Caki2 (cell line): ENCODE data around the gene BRAT1. TPM values are rescaled to one million over a fixed set of nuclear protein-coding genes. Genes with fewer than 3 reads are reported as not detected.

ENCODE experiments used
- DNase-seq: peaks from one replicate; pipeline ENCODE4 v3.0.0-alpha.2; 2015; ENCODE audit warnings: low read depth
- in situ Hi-C: cut with HindIII; loops from 2 replicates; pipeline ENCODE4 v1.10.0; 2016; ENCODE audit warnings: low sequenced_read_pairs, low pct_unique_long_range_greater_than_20kb, mixed read lengths
- total RNA-seq: library from RNA; depleted of rRNA; stranded (reverse); fragments of >200 nt; shearing (Covaris generic); gene quantifications from 2 replicates; pipeline ENCODE4 v1.2.3, GENCODE V29; 2014; ENCODE audit warnings: low replicate concordance; rRNA removed

BRAT1 gene
- total RNA-seq, 1 experiment from 2014 or later = 60.7 TPM

DNA sequence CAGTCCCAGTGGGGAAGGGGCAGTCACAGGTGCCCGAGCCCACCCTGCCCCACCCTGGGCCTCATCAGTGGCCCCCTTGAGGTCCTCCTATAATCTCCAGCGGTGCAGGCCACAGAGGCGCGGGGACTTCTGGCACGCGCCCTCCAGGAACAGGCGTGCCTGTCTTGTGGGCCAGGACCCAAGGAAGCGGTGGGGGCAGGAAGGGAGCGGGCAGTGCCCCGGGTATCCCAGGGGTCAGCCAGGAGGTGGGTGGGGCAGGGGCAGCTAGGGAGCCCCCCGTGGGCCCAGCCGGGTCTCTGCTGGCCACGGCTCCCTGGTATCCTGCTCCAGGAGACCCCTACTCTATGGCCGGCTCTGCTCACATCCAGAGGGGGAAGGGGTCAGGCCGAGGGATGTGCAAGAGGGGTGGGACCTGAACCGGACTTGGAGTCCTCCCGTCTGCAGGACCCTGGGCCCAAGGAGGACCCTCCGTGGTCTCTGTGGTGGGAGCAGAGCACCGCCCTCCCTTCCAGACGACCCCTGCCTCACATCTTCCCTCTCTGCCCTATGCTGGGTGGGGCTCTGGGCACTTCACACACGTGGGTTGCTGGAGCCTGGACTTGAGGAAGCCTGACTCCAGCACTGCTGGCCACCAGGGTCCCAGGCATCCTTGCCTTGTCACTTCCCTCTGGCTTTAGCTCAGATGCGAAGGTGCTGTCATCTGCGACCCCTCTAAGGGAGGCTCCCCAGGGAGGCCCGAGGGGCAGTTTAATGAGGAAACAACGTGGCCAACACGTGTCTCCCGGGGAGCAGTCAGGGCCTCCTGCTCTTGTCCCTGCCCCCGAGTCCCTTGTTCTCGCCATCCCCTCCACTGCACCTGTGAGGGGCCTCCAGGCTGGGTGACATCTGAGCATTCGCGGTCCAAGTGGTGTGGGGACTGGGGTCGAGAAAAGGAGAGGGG lies 60.9 kb downstream of the BRAT1 start:
- in situ Hi-C loops = no loop called here
- no peak for DNase-seq

DNA sequence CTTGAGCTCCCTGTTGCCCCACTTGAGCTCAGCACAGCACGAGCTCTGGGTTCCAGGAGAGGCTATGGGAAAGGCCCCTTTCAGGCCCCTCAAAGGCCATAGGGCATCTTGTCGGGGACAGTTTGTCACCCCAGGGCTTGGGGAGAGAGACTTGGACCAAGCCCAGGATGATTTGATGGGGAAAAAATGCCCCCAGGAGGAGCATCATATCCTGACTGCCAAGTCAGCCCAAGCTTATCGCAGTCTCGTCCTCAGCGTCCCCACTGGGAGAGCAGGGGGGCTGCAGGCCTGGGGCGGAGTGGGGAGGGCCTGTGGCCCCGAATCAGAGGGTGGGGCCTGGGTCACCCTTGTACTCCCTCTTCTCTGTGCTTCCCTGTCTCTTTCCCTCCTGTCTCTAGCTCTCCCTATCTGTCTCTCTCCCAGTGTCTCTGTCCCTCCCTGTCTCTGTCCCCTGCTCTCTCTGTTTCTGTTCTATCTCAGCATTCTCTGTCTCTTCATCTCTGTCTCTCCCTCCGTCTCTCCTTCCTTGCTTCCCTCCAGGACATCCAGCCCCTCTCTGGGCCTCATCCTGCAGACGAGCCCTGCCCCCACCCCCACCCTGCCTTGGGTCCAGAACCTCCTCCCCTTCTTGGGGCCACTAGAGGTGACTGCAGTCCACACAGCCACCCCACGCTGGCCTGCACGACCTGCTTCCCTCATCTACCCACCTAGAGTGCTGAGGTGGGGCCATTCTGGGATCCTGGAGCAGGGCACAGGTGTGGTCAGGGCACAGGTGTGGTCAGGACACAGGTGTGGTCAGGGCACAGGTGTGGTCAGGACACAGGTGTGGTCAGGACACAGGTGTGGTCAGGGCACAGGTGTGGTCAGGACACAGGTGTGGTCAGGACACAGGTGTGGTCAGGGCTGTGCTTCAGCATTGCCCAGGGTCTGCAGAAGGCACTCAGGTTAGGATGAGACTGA lies 61.8 kb downstream of the BRAT1 start:
- DNase-seq = no peak
- in situ Hi-C loops = no loop called here

DNA sequence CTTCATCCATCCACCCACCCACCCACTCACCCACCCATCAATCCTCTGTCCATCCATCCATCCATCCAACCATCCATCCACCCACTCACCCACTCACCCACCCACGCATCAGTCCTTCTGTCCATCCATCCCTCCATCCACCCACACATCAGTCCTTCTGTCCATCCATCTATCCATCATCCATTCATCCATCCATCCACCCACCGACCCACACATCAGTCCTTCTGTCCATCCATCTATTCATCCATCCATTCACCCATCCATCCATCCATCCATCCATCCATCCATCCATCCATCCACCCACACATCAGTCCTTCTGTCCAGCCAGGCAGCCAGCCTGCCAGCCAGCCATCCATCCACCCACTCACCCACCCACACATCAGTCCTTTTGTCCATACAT lies 63.3 kb downstream of the BRAT1 start:
- DNase-seq = no peak
- in situ Hi-C loops = no loop called here

DNA sequence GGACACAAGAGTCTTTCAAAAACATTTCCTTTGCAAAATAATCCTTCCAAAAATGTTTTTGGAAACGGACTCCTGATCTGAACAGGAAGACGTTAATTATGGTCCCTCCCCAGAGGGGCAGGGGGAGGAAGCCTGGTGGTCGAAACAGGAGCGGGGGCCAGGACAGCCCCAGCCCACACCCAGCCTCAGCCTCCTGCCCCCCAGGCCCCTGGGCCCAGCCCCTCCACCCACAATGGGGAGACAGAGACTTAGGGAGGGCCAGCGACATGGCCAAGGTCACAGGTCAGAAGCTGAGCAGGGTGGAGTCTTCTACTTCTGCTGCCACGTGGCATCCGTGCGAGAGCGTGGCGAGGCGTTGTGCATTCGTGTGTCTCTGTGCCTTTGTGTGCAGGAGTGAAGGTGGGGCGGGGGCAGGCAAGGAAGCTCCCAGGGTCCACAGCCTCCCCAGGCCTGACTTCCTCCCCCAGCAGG lies 65.1 kb downstream of the BRAT1 start:
- DNase-seq = no peak
- in situ Hi-C loops = no loop called here

DNA sequence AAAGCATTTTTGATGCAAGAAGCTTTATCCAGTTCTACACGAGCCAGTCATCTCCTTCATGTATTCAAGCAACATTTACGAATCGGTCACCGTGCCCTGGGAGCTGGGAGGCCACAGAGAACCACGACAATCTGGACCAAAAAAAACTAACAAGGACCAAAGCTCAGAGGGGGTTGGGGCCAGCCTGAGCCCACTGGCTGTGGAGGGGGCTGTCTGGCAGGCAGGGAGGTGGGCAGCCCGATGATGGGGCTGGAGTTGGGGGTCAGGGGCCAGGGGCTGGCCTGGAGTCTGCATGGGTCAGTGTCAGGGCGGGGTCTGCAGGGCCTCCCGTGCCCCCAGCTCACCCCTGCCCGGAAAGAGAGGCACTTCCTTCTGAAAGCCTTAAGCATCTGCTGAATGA lies 66.6 kb downstream of the BRAT1 start:
- in situ Hi-C loops = no loop called here
- DNase-seq = no peak

- in situ Hi-C loops = no loop called here
- DNase-seq = no peak
Observed at GRCh38 chr7:2488272-2488645, 67.1 kb downstream of the BRAT1 start.

Other genes with a start within 250 kb of the BRAT1 start
- 73.3 and 98.9 TPM in 2 replicates for gene SNX8, start 241.1 kb downstream of the BRAT1 start, total RNA-seq
- 202 and 205 TPM in 2 replicates for gene EIF3B, start 200.7 kb downstream of the BRAT1 start, total RNA-seq
- gene CHST12, start 151.9 kb downstream of the BRAT1 start, total RNA-seq = 5.1 and 12.7 TPM in 2 replicates
- not detected in 2 replicates for gene GRIFIN, start 79.1 kb downstream of the BRAT1 start, total RNA-seq
- 10.2 and 16.7 TPM in 2 replicates for gene LFNG, start 35.8 kb downstream of the BRAT1 start, total RNA-seq
- 8.9 and 32.5 TPM in 2 replicates for gene IQCE, start 3.5 kb upstream of the BRAT1 start, total RNA-seq
- 34.7 and 42.7 TPM in 2 replicates for gene TTYH3, start 76.5 kb upstream of the BRAT1 start, total RNA-seq
- gene AMZ1, start 132.7 kb upstream of the BRAT1 start, total RNA-seq = not detected in 2 replicates